ENCODE data around the gene TMUB2.

TMUB2 gene

DNA sequence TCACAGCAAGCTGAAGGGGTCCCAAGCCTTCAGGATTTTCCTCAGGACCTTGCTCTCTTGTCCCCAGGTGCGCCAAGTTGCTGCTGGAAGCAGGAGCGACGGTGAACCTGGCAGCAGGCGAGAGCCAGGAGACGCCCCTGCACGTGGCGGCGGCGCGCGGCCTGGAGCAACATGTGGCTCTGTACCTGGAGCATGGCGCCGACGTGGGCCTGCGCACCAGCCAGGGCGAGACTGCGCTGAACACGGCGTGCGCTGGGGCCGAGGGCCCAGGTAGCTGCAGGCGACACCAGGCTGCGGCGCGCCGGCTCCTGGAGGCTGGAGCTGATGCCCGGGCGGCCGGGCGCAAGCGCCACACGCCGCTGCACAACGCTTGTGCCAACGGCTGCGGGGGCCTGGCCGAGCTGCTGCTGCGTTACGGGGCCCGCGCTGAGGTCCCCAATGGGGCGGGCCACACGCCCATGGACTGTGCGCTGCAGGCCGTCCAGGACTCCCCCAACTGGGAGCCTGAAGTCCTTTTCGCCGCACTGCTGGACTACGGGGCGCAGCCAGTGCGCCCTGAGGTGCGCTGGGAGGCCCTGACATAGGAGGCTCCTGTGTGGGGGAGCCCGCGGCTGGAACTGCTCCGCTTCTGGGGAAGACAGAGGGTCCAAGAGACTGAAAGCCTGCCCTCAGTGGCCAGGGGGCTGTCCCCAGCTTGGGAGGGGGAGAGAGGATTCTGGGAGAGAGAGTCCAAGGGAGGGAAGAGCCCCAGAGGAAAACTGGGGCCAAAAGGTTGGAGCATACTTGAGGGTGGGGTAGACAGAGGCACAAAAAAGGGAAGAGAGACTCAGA is 9.9 kb upstream of the TMUB2 start:
- DNase-seq (ENCODE audit: low spot score), result no peak

- DNase-seq (ENCODE audit: low spot score), result no peak
Measured at GRCh38 chr17:44177640-44178039, 9.1 kb upstream of the TMUB2 start.

- no peak for DNase-seq (ENCODE audit: low spot score)
Measured at GRCh38 chr17:44178133-44178532, 8.6 kb upstream of the TMUB2 start.

GRCh38 chr17:44183024-44183423 is 3.7 kb upstream of the TMUB2 start:
- no peak for DNase-seq (ENCODE audit: low spot score)

DNA sequence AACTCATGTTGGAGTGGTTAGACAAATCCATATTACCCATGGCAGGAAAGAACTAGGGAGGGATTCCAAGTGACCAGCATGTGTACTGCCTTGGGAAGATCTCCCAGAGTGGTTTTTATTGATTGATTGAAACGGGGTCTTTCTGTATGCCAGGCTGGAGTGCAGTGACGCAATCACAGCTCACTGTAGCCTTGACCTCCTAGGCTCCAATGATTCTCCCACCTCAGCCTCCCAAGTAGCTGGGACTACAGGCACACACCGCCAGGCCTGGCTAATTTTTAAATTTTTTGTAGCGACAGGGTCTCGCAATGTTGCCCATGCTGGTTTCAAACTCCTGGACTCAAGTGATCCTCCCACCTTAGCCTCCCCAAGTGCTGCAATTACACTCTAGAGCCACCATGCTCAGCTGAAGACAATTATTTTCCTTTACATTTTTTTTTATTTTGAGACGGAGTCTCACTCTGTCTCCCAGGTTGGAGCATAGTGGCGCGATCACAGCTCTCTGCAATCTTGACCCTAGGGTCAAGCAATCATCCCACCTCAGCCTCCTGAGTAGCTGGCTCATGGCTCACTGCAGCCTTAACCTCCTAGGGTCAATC is 2.5 kb upstream of the TMUB2 start:
- no peak for DNase-seq (ENCODE audit: low spot score)

- DNase-seq (ENCODE audit: low spot score), result peak; percentile 79
Measured at GRCh38 chr17:44187131-44187899, 543 bp downstream of the TMUB2 start.

DNA sequence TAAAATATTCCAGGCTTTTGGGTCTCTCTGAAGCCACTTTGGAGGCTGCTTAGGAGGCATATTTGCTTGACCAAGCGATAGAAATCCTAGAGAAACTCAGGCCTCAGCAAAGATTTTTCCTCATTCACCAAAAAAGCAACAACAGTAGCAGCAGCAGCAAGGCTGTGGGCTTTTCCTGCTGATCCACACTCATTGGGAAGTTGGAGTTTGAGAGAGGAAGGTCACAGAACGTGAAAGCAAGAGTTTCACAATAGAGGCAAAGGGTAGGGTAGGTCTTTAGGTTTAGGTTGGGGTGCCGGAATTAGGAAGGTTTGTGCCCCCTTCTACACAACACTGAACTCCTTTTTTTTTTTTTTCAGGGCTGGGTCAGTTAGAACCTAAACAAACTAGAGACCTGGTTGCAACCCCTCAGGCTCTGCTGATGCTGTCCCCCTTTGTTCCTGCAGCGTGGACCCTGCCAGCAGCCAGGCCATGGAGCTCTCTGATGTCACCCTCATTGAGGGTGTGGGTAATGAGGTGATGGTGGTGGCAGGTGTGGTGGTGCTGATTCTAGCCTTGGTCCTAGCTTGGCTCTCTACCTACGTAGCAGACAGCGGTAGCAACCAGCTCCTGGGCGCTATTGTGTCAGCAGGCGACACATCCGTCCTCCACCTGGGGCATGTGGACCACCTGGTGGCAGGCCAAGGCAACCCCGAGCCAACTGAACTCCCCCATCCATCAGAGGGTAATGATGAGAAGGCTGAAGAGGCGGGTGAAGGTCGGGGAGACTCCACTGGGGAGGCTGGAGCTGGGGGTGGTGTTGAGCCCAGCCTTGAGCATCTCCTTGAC is 2.0 kb downstream of the TMUB2 start:
- DNase-seq (ENCODE audit: low spot score), result no peak

DNA sequence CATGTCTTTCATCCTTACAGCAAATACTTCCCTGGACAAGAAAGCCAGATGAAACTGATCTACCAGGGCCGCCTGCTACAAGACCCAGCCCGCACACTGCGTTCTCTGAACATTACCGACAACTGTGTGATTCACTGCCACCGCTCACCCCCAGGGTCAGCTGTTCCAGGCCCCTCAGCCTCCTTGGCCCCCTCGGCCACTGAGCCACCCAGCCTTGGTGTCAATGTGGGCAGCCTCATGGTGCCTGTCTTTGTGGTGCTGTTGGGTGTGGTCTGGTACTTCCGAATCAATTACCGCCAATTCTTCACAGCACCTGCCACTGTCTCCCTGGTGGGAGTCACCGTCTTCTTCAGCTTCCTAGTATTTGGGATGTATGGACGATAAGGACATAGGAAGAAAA is 3.7 kb downstream of the TMUB2 start:
- no peak for DNase-seq (ENCODE audit: low spot score)

DNA sequence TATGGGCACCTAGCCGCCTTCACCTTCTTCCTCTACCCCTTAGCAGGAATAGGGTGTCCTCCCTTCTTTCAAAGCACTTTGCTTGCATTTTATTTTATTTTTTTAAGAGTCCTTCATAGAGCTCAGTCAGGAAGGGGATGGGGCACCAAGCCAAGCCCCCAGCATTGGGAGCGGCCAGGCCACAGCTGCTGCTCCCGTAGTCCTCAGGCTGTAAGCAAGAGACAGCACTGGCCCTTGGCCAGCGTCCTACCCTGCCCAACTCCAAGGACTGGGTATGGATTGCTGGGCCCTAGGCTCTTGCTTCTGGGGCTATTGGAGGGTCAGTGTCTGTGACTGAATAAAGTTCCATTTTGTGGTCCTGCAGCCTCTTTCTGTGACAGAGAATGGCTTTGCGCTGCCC is 4.6 kb downstream of the TMUB2 start:
- no peak for DNase-seq (ENCODE audit: low spot score)

- DNase-seq (ENCODE audit: low spot score), result no peak
Measured at GRCh38 chr17:44191941-44192496, 5.2 kb downstream of the TMUB2 start.

- DNase-seq (ENCODE audit: low spot score), result no peak
Measured at GRCh38 chr17:44192750-44193149, 6.0 kb downstream of the TMUB2 start.

DNA sequence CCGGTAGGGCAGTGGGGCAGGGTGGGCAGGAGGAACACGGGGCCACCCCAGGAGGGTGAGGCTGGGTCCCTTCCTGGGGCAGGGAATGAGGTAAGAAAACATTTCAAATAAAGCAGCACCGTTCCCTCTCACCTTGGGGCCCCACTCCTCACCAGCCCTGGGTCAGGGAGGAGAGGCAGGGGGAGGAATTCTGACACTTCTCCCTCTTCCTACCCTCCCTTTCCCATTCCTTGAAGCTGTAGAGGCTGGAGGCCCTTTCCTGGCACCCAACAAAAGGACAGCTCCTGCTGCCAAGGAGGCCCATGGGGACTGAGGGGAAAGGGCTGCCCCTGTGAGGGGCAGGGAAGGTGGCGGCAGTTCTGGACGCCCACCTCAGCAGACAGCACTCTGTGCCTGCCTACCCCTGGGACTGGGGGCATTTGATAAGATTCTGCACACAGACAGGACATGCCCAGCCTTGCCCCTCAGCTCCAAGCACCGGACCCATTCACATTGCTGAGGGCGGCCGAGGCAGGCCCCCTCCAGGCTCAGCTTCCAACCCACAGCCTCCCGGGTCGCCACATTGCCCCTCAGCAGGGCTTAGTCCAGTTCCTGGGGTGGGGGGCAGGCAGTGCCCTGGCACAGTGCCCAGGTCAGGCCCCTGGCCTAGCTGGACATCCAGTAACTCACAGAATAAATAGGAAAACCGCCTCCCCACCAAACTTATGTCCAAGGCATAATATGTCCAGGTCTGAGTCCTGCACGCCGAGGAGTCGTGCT is 6.7 kb downstream of the TMUB2 start:
- no peak for DNase-seq (ENCODE audit: low spot score)

DNA sequence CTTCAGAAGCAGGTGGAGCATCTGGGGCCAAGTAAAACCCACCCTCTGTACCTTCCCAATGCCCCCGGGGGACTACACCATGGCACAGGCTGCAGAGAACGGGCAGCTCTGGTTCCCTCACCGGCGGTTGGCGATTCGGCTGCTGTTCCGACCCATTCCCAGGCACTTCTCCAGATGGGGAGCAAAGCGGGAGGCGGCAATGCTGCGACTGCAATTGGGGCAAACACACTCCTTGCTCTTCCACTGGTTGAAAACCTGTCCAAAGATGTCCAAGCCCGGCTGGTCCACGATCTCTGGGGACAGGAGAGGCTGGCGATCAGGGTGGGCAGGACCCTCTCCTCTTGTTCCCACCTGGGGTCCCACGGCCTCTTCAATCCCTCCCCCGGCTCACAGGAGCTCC is 10.3 kb downstream of the TMUB2 start:
- no peak for DNase-seq (ENCODE audit: low spot score)

DNA sequence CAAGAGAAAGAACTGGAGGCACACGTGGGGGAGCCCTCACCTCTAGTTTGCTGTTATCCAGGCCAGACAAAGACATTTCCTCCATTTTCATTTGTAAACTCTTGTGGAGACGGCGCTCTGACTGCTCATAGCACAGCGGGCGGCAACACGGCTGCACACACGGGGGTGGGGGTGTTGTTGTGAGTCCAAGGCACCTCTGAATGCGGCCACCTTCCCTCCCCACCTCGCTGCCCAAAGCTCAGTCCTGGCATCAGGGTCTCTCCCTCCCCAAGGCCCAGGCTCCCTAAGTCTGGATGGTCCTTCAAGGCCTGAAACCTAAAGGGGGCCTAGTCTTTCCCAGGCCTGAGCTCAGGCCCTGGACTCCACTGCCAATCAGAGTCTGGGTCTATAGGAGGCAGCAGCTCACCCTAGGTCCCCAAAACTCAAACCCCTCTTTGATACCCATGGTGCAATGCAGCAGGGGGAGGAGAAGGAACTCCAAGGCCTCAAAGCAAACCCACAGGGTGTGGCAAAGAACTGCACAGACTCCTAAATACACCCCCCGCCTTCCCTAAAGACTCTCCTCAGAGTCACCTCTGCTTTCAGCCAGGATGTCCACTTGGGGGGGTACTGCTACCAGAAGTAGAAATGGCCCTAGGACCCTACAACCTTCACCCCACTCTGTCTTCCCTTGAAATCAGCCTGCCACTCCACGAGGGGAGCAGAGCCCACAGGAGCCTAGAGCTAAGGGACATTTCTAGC is 11.4 kb downstream of the TMUB2 start:
- DNase-seq (ENCODE audit: low spot score), result peak; percentile 71

DNA sequence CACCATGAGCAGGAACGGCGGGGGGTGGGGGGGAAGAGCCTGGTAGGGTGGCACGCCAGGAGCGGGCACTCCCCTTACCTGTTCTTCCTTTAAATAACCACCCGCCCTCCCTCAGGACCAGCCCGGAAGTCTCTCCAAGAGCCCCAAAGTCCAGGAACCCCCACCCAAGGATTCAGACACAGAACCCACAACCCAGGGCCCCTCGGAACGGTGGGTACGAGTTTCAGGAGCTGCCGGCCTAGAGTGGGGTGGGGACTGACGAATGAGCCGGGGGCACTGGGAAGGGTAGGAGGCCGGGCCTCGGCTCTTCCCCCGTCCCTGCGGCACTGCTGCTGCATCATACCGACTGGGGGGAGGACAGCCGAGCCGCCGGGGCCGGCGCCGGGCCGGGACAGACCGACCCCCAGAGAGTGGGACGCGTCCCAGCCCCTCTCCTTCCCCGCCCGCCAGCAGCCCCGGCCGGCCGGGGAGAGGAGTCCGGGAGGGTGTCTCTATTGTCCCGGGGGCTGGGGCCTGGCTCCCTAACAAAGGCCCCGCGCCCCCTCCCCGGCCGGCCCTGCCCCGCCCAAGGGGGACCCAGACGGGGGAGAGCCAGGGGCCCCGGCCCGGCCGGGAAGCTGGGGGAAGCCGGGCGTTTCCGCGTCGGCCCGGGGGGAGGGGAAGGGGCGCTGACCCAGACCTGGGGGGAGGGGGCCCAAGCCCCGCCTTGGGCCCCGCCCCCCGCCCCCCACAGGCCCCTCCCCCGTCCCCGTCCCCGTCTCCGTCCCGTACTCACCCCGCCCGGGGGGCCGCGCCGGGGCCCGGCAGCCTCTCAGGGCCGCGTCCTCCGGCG is 12.2 kb downstream of the TMUB2 start:
- DNase-seq (ENCODE audit: low spot score), result peak; percentile 88

GRCh38 chr17:44199553-44200477 is 13.0 kb downstream of the TMUB2 start, which contains the start of gene ATXN7L3:
Gene ATXN7L3, minus strand, starts transcription at chr17:44199884. Its CDS starts 1,814 bp downstream, at chr17:44198070.
- peak; percentile 98 for DNase-seq (ENCODE audit: low spot score)

GRCh38 chr17:44200478-44201155 is 13.8 kb downstream of the TMUB2 start:
- DNase-seq (ENCODE audit: low spot score), result no peak

- no peak for DNase-seq (ENCODE audit: low spot score)
Measured at GRCh38 chr17:44202756-44203155, 16.0 kb downstream of the TMUB2 start.

Measured in AG20443 (cell line).